Adrenal gland (tissue), 12 donors: ENCODE results near the gene SPATA19. TPM values are rescaled to one million over a fixed set of nuclear protein-coding genes. Genes with fewer than 3 reads are reported as not detected.

Experiments
- DNase-seq, 7 donors: peaks; one replicate each; pipeline ENCODE4 v3.0.0-alpha.2; 2019 to 2020
- H3K27ac ChIP-seq, 5 donors: fragments of 200-600 bp; sonication (generic) in 4 of 5; 1 replicate in 3 of 5; 2 replicates in 2 of 5; pipeline versions ENCODE4 v1.5.1 to v1.8.0; 2016 to 2020; ENCODE audit warnings: mild to moderate bottlenecking in 1 of 5
- H3K27me3 ChIP-seq: fragments of 200-600 bp; 2 replicates; pipeline ENCODE4 v1.8.0; 2021
- H3K36me3 ChIP-seq, 2 donors: fragments of 200-600 bp; replicated peaks in 1 of 2; 1 replicate in 1 of 2; 2 replicates in 1 of 2; pipeline versions ENCODE4 v1.5.1 to v1.8.0; 2018 to 2022
- H3K4me1 ChIP-seq, 2 donors: fragments of 200-600 bp; replicated peaks in 1 of 2; 1 replicate in 1 of 2; 2 replicates in 1 of 2; pipeline versions ENCODE4 v1.5.1 to v1.8.0; 2018 to 2021
- H3K4me3 ChIP-seq, 4 donors: fragments of 200-600 bp; sonication (generic) in 3 of 4; one replicate each; pipeline ENCODE4 v1.5.1; 2016 to 2018
- H3K9me3 ChIP-seq, 3 donors: fragments of 200-600 bp; sonication (generic) in 1 of 3; replicated peaks in 1 of 3; 1 replicate in 2 of 3; 2 replicates in 1 of 3; pipeline versions ENCODE4 v1.5.1 to v1.8.0; 2016 to 2021
- CTCF ChIP-seq, 6 experiments: fragments of 450-650 bp in 4 of 6; fragments of 200-600 bp in 2 of 6; sonication (generic) in 1 of 6; IDR thresholded peaks; 1 replicate in 5 of 6; 2 replicates in 1 of 6; pipeline versions ENCODE4 v1.5.1 to v1.8.0; 2016 to 2021; ENCODE audit warnings: antibody characterized with exemption in 6 of 6, mild to moderate bottlenecking in 2 of 6, moderate library complexity in 1 of 6
- POLR2A ChIP-seq, 2 donors: fragments of 450-650 bp; IDR thresholded peaks; one replicate each; pipeline ENCODE4 v1.6.1; 2017; ENCODE audit warnings: antibody characterized with exemption in 2 of 2, mild to moderate bottlenecking in 2 of 2, moderate library complexity in 1 of 2
- WGBS, 4 donors: extraction: QIAGEN DNeasy Blood & Tissue Kit in 2 of 4; methylation state at CpG; one replicate each; pipeline versions ENCODE4 v1.1.5 to v1.1.7; 2013 to 2017; 5-methylcytosine and 5-hydroxymethylcytosine counted together
- intact Hi-C, 2 donors: fragments of 100-400 bp; cut with DNase I; formaldehyde crosslinking; loops; one replicate each; pipeline versions ENCODE4 v1.14.1 to v1.15.0; 2022 to 2023
- polyA plus RNA-seq, 3 donors: library from polyadenylated mRNA; stranded (reverse); fragments of 200-250 nt in 2 of 3; fragments of 350-450 nt in 1 of 3; fragmentation: Illumina TruSeq in 1 of 3; extraction: RNeasy Lipid Tissue Mini Kit (QIAGEN cat#74804) in 1 of 3; gene quantifications; one replicate each; pipeline ENCODE4 v1.2.3, GENCODE V29; 2013 to 2014
- total RNA-seq, 9 donors: library from RNA; depleted of rRNA in 4 of 9; stranded (reverse); fragments of >200 nt in 4 of 9; fragments of 120-200 nt in 1 of 9; fragmentation: NEBNext Ultra II Directional in 1 of 9; extraction: Animal tissue kit (Norgen Biotek cat#: 25700) in 1 of 9; gene quantifications; one replicate each; pipeline versions ENCODE4 v1.1.0 to v1.2.4, GENCODE V29; 2013 to 2023
- donor health status: healthy with polysubstance abuse.
- donor health status: Bipolar disorder and iron deficiency.
- donor health status: DM: yes; HTN: yes; CAD: no.
- donor health status: DM: no; HTN: no; CAD: no.
- donor health status: DM: no; HTN: no; CAD: no.
- donor health status: DM: yes; HTN: yes; CAD: no.

SPATA19 gene
- total and polyA plus RNA-seq, 12 donors: not detected

- intact Hi-C loops: loop anchor here in 1 of 2 donors (10.0 kb wide), 1 partner anchor 751 kb away; no protein-coding TSS in a partner anchor
- no peak overlapping the region for H3K27ac ChIP-seq
- whole genome bisulfite sequencing, 4 donors: 48 to 67% (median 53%) methylated on average over 11 to 12 of the region's 12 CpGs
Observed at GRCh38 chr11:133835593-133836548, 9.4 kb downstream of the SPATA19 start.

GRCh38 chr11:133834682-133835592 is 10.4 kb downstream of the SPATA19 start:
- no peak overlapping the region for H3K4me3 ChIP-seq
- peak; percentile 52 to 75 (median 62) for TF ChIP-seq CTCF (IDR thresholded peaks at IDR 0.05)
- TF ChIP-seq POLR2A (IDR thresholded peaks at IDR 0.05): no peak
- no peak overlapping the region for H3K27ac ChIP-seq
- no peaks in the 10 kb centered on the region for H3K4me1 ChIP-seq
- H3K36me3 ChIP-seq: no peaks in the 10 kb centered on the region
- 45 to 48% (median 46%) methylated on average over 9 to 11 of the region's 11 CpGs for WGBS, 4 donors
- no peaks in the 10 kb centered on the region for H3K9me3 ChIP-seq
- DNase-seq: peak; percentile 44 to 77 (median 59)
- no peaks in the 10 kb centered on the region for H3K27me3 ChIP-seq
- intact Hi-C loops: loop anchor here (5.0 to 10.0 kb wide), 3 partner anchors 703 to 753 kb away; no protein-coding TSS in a partner anchor

More at GRCh38 chr11:133835593-133836548, 9.4 kb downstream of the SPATA19 start:
- no peaks in the 10 kb centered on the region for H3K36me3 ChIP-seq
- H3K27me3 ChIP-seq: no peaks in the 10 kb centered on the region
- TF ChIP-seq POLR2A (IDR thresholded peaks at IDR 0.05) (no peak), CTCF (IDR thresholded peaks at IDR 0.05) (no peak)
- H3K4me3 ChIP-seq: no peak overlapping the region
- H3K4me1 ChIP-seq: no peaks in the 10 kb centered on the region
- DNase-seq: no peak
- no peaks in the 10 kb centered on the region for H3K9me3 ChIP-seq

GRCh38 chr11:133833898-133834681 is 11.2 kb downstream of the SPATA19 start:
- H3K27ac ChIP-seq: no peak overlapping the region
- WGBS, 4 donors: 89 to 93% (median 90%) methylated on average over 14 to 17 of the region's 17 CpGs
- DNase-seq: no peak
- no peaks in the 10 kb centered on the region for H3K27me3 ChIP-seq
- no peak overlapping the region for H3K4me3 ChIP-seq
- no peaks in the 10 kb centered on the region for H3K36me3 ChIP-seq
- intact Hi-C loops: loop anchor here (5.0 to 10.0 kb wide), 3 partner anchors 702 to 752 kb away; no protein-coding TSS in a partner anchor
- H3K4me1 ChIP-seq: no peaks in the 10 kb centered on the region
- TF ChIP-seq POLR2A (IDR thresholded peaks at IDR 0.05) (no peak), CTCF (IDR thresholded peaks at IDR 0.05) (no peak)
- no peaks in the 10 kb centered on the region for H3K9me3 ChIP-seq
